ENCODE measurements around the gene GPR17.

DNA sequence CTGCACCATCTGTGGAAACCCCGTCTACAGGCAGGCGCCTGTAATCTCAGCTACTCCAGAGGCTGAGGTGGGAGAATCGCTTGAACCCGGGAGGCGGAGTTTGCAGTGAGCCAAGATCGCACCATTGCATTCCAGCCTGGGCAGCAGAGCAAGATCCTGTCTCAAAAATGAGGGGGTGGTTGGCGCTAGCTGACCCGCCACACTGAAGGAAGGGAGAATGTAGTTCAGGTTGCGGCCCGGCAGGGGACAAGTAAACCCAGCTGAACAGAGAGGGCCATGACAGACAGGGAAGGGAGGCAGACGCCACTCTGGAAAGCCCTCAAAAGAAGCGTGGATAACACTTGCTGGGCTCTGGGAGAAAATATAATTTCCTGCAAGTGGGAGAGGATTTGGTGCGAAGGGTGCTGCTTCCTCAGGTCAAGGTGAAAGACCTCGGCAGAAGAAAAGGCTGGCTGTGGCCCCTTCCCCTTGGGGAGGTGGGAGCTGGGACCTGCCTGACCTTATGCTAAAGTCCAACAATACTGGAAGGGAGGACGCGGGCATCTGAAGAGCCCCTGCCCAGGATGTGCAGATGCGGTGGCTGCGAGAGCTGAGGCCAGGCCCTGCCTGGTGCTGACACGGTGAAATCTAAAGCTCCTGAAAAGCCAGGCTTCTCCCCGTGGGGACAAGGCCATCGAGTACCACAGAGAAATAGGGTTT lies 51.7 kb downstream of the GPR17 start:
- no peak for TF ChIP-seq EP300 (IDR thresholded peaks at IDR 0.05)
- TF ChIP-seq, protein P1, sequence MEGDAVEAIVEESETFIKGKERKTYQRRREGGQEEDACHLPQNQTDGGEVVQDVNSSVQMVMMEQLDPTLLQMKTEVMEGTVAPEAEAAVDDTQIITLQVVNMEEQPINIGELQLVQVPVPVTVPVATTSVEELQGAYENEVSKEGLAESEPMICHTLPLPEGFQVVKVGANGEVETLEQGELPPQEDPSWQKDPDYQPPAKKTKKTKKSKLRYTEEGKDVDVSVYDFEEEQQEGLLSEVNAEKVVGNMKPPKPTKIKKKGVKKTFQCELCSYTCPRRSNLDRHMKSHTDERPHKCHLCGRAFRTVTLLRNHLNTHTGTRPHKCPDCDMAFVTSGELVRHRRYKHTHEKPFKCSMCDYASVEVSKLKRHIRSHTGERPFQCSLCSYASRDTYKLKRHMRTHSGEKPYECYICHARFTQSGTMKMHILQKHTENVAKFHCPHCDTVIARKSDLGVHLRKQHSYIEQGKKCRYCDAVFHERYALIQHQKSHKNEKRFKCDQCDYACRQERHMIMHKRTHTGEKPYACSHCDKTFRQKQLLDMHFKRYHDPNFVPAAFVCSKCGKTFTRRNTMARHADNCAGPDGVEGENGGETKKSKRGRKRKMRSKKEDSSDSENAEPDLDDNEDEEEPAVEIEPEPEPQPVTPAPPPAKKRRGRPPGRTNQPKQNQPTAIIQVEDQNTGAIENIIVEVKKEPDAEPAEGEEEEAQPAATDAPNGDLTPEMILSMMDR (IDR thresholded peaks at IDR 0.05), result no peak

Data from suprapubic skin (tissue), 3 donors.